Suprapubic skin (tissue), 4 donors: Measurements from ENCODE around the gene CLEC14A.

Experiments
- EP300 ChIP-seq: sonication (generic); formaldehyde crosslinking; IDR thresholded peaks from one replicate; pipeline ENCODE4 v1.6.1; 2017; ENCODE audit warnings: antibody characterized with exemption
- POLR2A ChIP-seq, 2 donors: fragments of 450-650 bp; IDR thresholded peaks; one replicate each; pipeline ENCODE4 v1.6.1; 2017; ENCODE audit warnings: antibody characterized with exemption in 2 of 2, mild to moderate bottlenecking in 2 of 2, moderate library complexity in 2 of 2
- POLR2AphosphoS5 ChIP-seq, 3 donors: sonication (generic); formaldehyde crosslinking; IDR thresholded peaks; one replicate each; pipeline ENCODE4 v1.6.1; 2017; ENCODE audit warnings: antibody characterized with exemption in 3 of 3
- TF ChIP-seq, protein P1 (sequence below), 2 donors: fragments of 200-600 bp in 1 of 2; fragments of 450-650 bp in 1 of 2; sonication (generic) in 1 of 2; IDR thresholded peaks; one replicate each; pipeline ENCODE4 v1.5.1; 2016 to 2019; ENCODE audit warnings: antibody characterized with exemption in 2 of 2, mild to moderate bottlenecking in 1 of 2, moderate library complexity in 1 of 2

GRCh38 chr14:38255408-38255672 is 553 bp downstream of the CLEC14A start:
- TF ChIP-seq, protein P1, sequence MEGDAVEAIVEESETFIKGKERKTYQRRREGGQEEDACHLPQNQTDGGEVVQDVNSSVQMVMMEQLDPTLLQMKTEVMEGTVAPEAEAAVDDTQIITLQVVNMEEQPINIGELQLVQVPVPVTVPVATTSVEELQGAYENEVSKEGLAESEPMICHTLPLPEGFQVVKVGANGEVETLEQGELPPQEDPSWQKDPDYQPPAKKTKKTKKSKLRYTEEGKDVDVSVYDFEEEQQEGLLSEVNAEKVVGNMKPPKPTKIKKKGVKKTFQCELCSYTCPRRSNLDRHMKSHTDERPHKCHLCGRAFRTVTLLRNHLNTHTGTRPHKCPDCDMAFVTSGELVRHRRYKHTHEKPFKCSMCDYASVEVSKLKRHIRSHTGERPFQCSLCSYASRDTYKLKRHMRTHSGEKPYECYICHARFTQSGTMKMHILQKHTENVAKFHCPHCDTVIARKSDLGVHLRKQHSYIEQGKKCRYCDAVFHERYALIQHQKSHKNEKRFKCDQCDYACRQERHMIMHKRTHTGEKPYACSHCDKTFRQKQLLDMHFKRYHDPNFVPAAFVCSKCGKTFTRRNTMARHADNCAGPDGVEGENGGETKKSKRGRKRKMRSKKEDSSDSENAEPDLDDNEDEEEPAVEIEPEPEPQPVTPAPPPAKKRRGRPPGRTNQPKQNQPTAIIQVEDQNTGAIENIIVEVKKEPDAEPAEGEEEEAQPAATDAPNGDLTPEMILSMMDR (IDR thresholded peaks at IDR 0.05), result no peak
- TF ChIP-seq EP300 (no peak), POLR2A (IDR thresholded peaks at IDR 0.05) (no peak), POLR2AphosphoS5 (IDR thresholded peaks at IDR 0.05) (no peak)
